Neural cell (in vitro differentiated cells): ENCODE data around the gene ZNF439. TPM values are rescaled to one million over a fixed set of nuclear protein-coding genes. Genes with fewer than 3 reads are reported as not detected.

ENCODE experiments used
- H2AFZ ChIP-seq: fragments of 200-600, 300-800 bp; sonication (generic), shearing (Covaris generic); 2 replicates; pipeline ENCODE4 v1.6.0; 2014; ENCODE audit warnings: low read depth, mild to moderate bottlenecking, antibody characterized with exemption, low read length, moderate library complexity
- H3F3A ChIP-seq: fragments of 200-600 bp; shearing (Covaris generic); 2 replicates; pipeline ENCODE4 v1.6.1; 2016; ENCODE audit warnings: mild to moderate bottlenecking, moderate library complexity, mixed read lengths, antibody characterized with exemption, low read length; ENCODE audit not compliant: insufficient read depth, poor library complexity, severe bottlenecking
- H3K27ac ChIP-seq: fragments of 200-600, 300-800 bp; sonication (generic), shearing (Covaris generic); 2 replicates; pipeline ENCODE4 v1.5.1; 2014; ENCODE audit warnings: mild to moderate bottlenecking, low read length, moderate library complexity
- H3K27me3 ChIP-seq: fragments of 300-800, 200-600 bp; sonication (generic), shearing (Covaris generic); 2 replicates; pipeline ENCODE4 v1.6.0; 2014; ENCODE audit warnings: mild to moderate bottlenecking, low read depth, low read length, moderate library complexity; ENCODE audit not compliant: insufficient read depth
- H3K36me3 ChIP-seq: fragments of 300-800, 200-600 bp; sonication (generic), shearing (Covaris generic); 2 replicates; pipeline ENCODE4 v1.5.1; 2014; ENCODE audit warnings: mild to moderate bottlenecking, antibody characterized with exemption, low read length, moderate library complexity; ENCODE audit not compliant: insufficient read depth
- H3K4me2 ChIP-seq: fragments of 300-800, 200-600 bp; sonication (generic), shearing (Covaris generic); 2 replicates; pipeline ENCODE4 v1.6.0; 2014; ENCODE audit warnings: mild to moderate bottlenecking, low read length
- H3K4me3 ChIP-seq: fragments of 300-800, 200-600 bp; sonication (generic), shearing (Covaris generic); 2 replicates; pipeline ENCODE4 v1.5.1; 2014; ENCODE audit warnings: mild to moderate bottlenecking, low read length, moderate library complexity
- H3K79me2 ChIP-seq: fragments of 200-600 bp; shearing (Covaris generic); replicated peaks from 2 replicates; pipeline ENCODE4 v1.6.0; 2014; ENCODE audit warnings: mild to moderate bottlenecking, low read length, moderate library complexity; ENCODE audit not compliant: insufficient read depth
- H3K9ac ChIP-seq: fragments of 300-800, 200-600 bp; sonication (generic), shearing (Covaris generic); 2 replicates; pipeline ENCODE4 v1.6.1; 2016; ENCODE audit warnings: mild to moderate bottlenecking, low read length, mixed read lengths
- H3K9me2 ChIP-seq: fragments of 200-600 bp; shearing (Covaris generic); 2 replicates; pipeline ENCODE4 v1.6.1; 2016; ENCODE audit warnings: mild to moderate bottlenecking, low read length, mixed read lengths; ENCODE audit not compliant: insufficient read depth
- H3K9me3 ChIP-seq: fragments of 200-600, 300-800 bp; sonication (generic), shearing (Covaris generic); 2 replicates; pipeline ENCODE4 v1.6.1; 2016; ENCODE audit warnings: mild to moderate bottlenecking, mixed run types, low read length, moderate library complexity, mixed read lengths
- H4K20me1 ChIP-seq: fragments of 200-600 bp; shearing (Covaris generic); 2 replicates; pipeline ENCODE4 v1.6.1; 2016; ENCODE audit warnings: mild to moderate bottlenecking, mixed run types; ENCODE audit not compliant: insufficient read depth
- EP300 ChIP-seq: fragments of 450-650 bp; conservative IDR thresholded peaks from 2 replicates; pipeline ENCODE4 v1.6.1; 2014; ENCODE audit warnings: antibody characterized with exemption, mild to moderate bottlenecking, moderate library complexity; ENCODE audit not compliant: poor library complexity, severe bottlenecking
- EZH2 ChIP-seq: fragments of 200-600, 300-800 bp; shearing (Covaris generic), sonication (generic); IDR thresholded peaks from 2 replicates; pipeline ENCODE4 v1.6.1; 2014; ENCODE audit warnings: antibody characterized with exemption, low read length, borderline replicate concordance, mild to moderate bottlenecking; ENCODE audit not compliant: insufficient read depth, poor library complexity, severe bottlenecking
- MXI1 ChIP-seq: fragments of 450-650 bp; conservative IDR thresholded peaks from 2 replicates; pipeline ENCODE4 v1.6.1; 2014; ENCODE audit warnings: antibody characterized with exemption, mild to moderate bottlenecking; ENCODE audit not compliant: poor library complexity, severe bottlenecking
- POLR2AphosphoS5 ChIP-seq: IDR thresholded peaks from 2 replicates; pipeline ENCODE4 v1.6.1; 2012
- RAD21 ChIP-seq: fragments of 450-650 bp; conservative IDR thresholded peaks from 2 replicates; pipeline ENCODE4 v1.6.1; 2014; ENCODE audit warnings: antibody characterized with exemption, mild to moderate bottlenecking, moderate library complexity
- SMC3 ChIP-seq: fragments of 450-650 bp; conservative IDR thresholded peaks from 2 replicates; pipeline ENCODE4 v1.6.1; 2014; ENCODE audit warnings: antibody characterized with exemption, mild to moderate bottlenecking, moderate library complexity; ENCODE audit not compliant: poor library complexity
- TAF1 ChIP-seq: IDR thresholded peaks from 2 replicates; pipeline ENCODE4 v1.6.1; 2012; ENCODE audit warnings: low read depth
- polyA plus RNA-seq: library from polyadenylated mRNA; depleted of rRNA; stranded (reverse); fragments of >200 nt; gene quantifications from 2 replicates; pipeline ENCODE4 v1.2.3, GENCODE V29; 2014
- TF ChIP-seq, protein P1 (sequence below): fragments of 450-650 bp; IDR thresholded peaks from 2 replicates; pipeline ENCODE4 v1.5.1; 2014; ENCODE audit warnings: antibody characterized with exemption, mild to moderate bottlenecking, moderate library complexity; ENCODE audit not compliant: poor library complexity, severe bottlenecking
- TF ChIP-seq, protein P2 (sequence below): IDR thresholded peaks from 2 replicates; pipeline ENCODE4 v1.6.1; 2012; ENCODE audit warnings: borderline replicate concordance

ZNF439 gene
- polyA plus RNA-seq, 1 donor from 2014 or later, result 2.0 TPM

DNA sequence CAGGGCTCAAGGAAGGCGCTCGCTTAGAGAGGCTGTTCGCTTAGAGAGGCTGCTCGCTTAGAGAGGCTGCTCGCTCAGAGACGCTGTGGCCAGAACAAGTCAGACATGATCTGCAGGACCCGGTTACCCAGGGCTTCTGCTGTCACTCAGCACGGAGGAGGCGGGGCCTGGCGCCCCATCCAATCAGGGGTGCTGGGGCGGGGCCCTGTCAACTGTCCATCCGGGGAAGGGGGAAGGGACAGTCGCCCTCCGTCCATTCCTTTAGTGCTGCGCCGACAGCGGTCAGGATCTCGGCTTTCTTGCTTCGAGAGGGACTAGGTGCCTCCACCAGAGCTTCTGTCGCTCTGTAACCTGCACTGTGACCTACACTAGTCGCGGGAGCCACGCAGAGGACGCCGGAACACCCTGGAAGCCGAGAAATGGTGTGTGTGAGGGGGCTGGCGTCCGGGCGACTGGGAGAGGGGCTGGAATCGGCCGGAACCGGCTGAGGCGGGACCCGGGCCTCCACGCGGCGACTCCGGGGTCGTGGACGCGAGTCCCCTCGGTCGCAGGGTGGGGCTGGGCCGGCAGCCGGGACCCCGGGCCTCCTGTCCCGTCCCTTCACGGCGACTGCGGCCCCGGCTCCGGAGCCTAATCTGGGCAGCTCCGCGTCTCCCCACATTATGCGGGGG, 34.4 kb upstream of the ZNF439 start, which contains the start of gene ZNF440:
TSS of gene ZNF440 (plus strand) at position 245 of the 671 bp plus-strand sequence. CDS start at position 420, 175 bp downstream.
- H3K79me2 ChIP-seq, result peaks cover 2% of the 10 kb centered on the region
- TF ChIP-seq RAD21, result peak; percentile 30
- TF ChIP-seq MXI1, result peak; percentile 45
- peak; percentile 22 for TF ChIP-seq SMC3
- TF ChIP-seq, protein P1, sequence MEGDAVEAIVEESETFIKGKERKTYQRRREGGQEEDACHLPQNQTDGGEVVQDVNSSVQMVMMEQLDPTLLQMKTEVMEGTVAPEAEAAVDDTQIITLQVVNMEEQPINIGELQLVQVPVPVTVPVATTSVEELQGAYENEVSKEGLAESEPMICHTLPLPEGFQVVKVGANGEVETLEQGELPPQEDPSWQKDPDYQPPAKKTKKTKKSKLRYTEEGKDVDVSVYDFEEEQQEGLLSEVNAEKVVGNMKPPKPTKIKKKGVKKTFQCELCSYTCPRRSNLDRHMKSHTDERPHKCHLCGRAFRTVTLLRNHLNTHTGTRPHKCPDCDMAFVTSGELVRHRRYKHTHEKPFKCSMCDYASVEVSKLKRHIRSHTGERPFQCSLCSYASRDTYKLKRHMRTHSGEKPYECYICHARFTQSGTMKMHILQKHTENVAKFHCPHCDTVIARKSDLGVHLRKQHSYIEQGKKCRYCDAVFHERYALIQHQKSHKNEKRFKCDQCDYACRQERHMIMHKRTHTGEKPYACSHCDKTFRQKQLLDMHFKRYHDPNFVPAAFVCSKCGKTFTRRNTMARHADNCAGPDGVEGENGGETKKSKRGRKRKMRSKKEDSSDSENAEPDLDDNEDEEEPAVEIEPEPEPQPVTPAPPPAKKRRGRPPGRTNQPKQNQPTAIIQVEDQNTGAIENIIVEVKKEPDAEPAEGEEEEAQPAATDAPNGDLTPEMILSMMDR, result no peak
- TF ChIP-seq, protein P2, sequence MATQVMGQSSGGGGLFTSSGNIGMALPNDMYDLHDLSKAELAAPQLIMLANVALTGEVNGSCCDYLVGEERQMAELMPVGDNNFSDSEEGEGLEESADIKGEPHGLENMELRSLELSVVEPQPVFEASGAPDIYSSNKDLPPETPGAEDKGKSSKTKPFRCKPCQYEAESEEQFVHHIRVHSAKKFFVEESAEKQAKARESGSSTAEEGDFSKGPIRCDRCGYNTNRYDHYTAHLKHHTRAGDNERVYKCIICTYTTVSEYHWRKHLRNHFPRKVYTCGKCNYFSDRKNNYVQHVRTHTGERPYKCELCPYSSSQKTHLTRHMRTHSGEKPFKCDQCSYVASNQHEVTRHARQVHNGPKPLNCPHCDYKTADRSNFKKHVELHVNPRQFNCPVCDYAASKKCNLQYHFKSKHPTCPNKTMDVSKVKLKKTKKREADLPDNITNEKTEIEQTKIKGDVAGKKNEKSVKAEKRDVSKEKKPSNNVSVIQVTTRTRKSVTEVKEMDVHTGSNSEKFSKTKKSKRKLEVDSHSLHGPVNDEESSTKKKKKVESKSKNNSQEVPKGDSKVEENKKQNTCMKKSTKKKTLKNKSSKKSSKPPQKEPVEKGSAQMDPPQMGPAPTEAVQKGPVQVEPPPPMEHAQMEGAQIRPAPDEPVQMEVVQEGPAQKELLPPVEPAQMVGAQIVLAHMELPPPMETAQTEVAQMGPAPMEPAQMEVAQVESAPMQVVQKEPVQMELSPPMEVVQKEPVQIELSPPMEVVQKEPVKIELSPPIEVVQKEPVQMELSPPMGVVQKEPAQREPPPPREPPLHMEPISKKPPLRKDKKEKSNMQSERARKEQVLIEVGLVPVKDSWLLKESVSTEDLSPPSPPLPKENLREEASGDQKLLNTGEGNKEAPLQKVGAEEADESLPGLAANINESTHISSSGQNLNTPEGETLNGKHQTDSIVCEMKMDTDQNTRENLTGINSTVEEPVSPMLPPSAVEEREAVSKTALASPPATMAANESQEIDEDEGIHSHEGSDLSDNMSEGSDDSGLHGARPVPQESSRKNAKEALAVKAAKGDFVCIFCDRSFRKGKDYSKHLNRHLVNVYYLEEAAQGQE, result peak; percentile 21
- no peak for TF ChIP-seq EZH2
- TF ChIP-seq POLR2AphosphoS5, result peak; percentile 85
- peak; percentile 86 for TF ChIP-seq TAF1
- TF ChIP-seq EP300, result peak; percentile 47
- peak within 1 kb of the TSS; percentile 87 for H3K9ac ChIP-seq
- no peaks in the 10 kb centered on the region for H3K9me2 ChIP-seq
- no peaks in the 10 kb centered on the region for H3K27me3 ChIP-seq
- no peaks in the 10 kb centered on the region for H3K9me3 ChIP-seq
- peak within 1 kb of the TSS; percentile 88 for H3K27ac ChIP-seq
- peak within 1 kb of the TSS; percentile 65 for H3K4me2 ChIP-seq
- H3K4me3 ChIP-seq, result peak within 1 kb of the TSS; percentile 90
- no peaks in the 10 kb centered on the region for H4K20me1 ChIP-seq
- no peaks in the 10 kb centered on the region for H3K36me3 ChIP-seq
- no peaks in the 10 kb centered on the region for H3F3A ChIP-seq
- peak within 1 kb of the TSS; percentile 76 for H2AFZ ChIP-seq

DNA sequence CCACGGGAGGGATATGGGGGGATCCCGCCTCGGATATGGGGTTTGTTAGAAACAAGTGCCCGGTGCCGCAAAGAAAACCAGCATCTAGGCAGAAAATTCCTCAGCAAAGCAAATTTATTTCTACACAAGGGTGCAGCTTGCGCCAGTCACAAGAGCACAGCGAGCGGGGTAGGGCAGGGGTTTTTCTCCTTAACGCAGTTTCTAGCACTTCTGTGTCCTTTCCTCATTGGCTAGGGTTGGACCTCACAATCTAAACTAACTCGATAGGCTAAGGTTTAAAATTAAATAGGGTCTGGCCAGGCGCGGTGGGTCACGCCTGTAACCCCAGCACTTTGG, 33.9 kb upstream of the ZNF439 start:
- Histone ChIP-seq H3F3A (no peaks in the 10 kb centered on the region), H3K9me3 (no peaks in the 10 kb centered on the region), H2AFZ (peak overlapping the region; percentile 76), H3K79me2 (peaks cover 2% of the 10 kb centered on the region), H3K9me2 (no peaks in the 10 kb centered on the region), H3K4me2 (peak overlapping the region; percentile 65), H3K36me3 (no peaks in the 10 kb centered on the region), H3K9ac (peak overlapping the region; percentile 87), H3K4me3 (peak overlapping the region; percentile 90), H4K20me1 (no peaks in the 10 kb centered on the region), H3K27ac (peak overlapping the region; percentile 88), H3K27me3 (no peaks in the 10 kb centered on the region)
- TF ChIP-seq RAD21 (no peak), EZH2 (no peak), EP300 (no peak), TAF1 (no peak), POLR2AphosphoS5 (no peak), MXI1 (no peak), SMC3 (no peak)
- TF ChIP-seq, protein P2, result no peak
- TF ChIP-seq, protein P1, result no peak
